Trophoblast cell (in vitro differentiated cells and primary cell): ENCODE results near the gene CHST11.
A peak's percentile ranks its signal among the peaks of the same experiment; 100 is the strongest.

ENCODE experiments used
- DNase-seq, 2 donors: peaks; one replicate each; pipeline ENCODE4 v3.0.0-alpha.2; 2016
- H2AFZ ChIP-seq: 2 replicates; pipeline ENCODE4 v1.6.1; 2013; ENCODE audit warnings: low read length, moderate library complexity, mild to moderate bottlenecking; ENCODE audit not compliant: insufficient read depth, poor library complexity
- H2AK5ac ChIP-seq: 2 replicates; pipeline ENCODE4 v1.6.1; 2013; ENCODE audit warnings: mild to moderate bottlenecking, low read length
- H2BK120ac ChIP-seq: 2 replicates; pipeline ENCODE4 v1.6.1; 2013; ENCODE audit warnings: low read length, mild to moderate bottlenecking, moderate library complexity; ENCODE audit not compliant: insufficient read depth, poor library complexity
- H2BK12ac ChIP-seq: 2 replicates; pipeline ENCODE4 v1.6.1; 2013; ENCODE audit warnings: mild to moderate bottlenecking, low read length, moderate library complexity
- H2BK5ac ChIP-seq: 2 replicates; pipeline ENCODE4 v1.6.1; 2013; ENCODE audit warnings: low read length, low read depth, moderate library complexity, mild to moderate bottlenecking; ENCODE audit not compliant: poor library complexity
- H3K14ac ChIP-seq: 2 replicates; pipeline ENCODE4 v1.6.1; 2013; ENCODE audit warnings: mild to moderate bottlenecking, low read length
- H3K18ac ChIP-seq: 2 replicates; pipeline ENCODE4 v1.6.1; 2013; ENCODE audit warnings: mild to moderate bottlenecking, low read length
- H3K23ac ChIP-seq: 2 replicates; pipeline ENCODE4 v1.6.1; 2013; ENCODE audit warnings: low read length
- H3K27ac ChIP-seq: 2 replicates; pipeline ENCODE4 v1.5.1; 2013; ENCODE audit warnings: low read depth, mild to moderate bottlenecking, inconsistent platforms, low read length, moderate library complexity
- H3K27me3 ChIP-seq: 2 replicates; pipeline ENCODE4 v1.6.1; 2013; ENCODE audit warnings: inconsistent platforms, mild to moderate bottlenecking, low read length, moderate library complexity; ENCODE audit not compliant: insufficient read depth
- H3K36me3 ChIP-seq, 2 experiments: 1 replicate in 1 of 2; 2 replicates in 1 of 2; pipeline ENCODE4 v1.6.1; 2013; ENCODE audit warnings: low read length in 2 of 2, mild to moderate bottlenecking in 2 of 2, moderate library complexity in 1 of 2; ENCODE audit not compliant: insufficient read depth in 2 of 2, control insufficient read depth in 1 of 2
- H3K4ac ChIP-seq: 2 replicates; pipeline ENCODE4 v1.6.1; 2013; ENCODE audit warnings: low read depth, mild to moderate bottlenecking, low read length, moderate library complexity
- H3K4me1 ChIP-seq, 2 experiments: 1 replicate in 1 of 2; 2 replicates in 1 of 2; pipeline ENCODE4 v1.6.1; 2013; ENCODE audit warnings: low read length in 2 of 2, mild to moderate bottlenecking in 2 of 2, moderate library complexity in 1 of 2; ENCODE audit not compliant: insufficient read depth in 2 of 2, control insufficient read depth in 1 of 2
- H3K4me2 ChIP-seq: 2 replicates; pipeline ENCODE4 v1.6.1; 2013; ENCODE audit warnings: inconsistent platforms, mild to moderate bottlenecking, low read length, moderate library complexity
- H3K4me3 ChIP-seq: 2 replicates; pipeline ENCODE4 v1.5.1; 2013; ENCODE audit warnings: mild to moderate bottlenecking, low read depth, low read length, inconsistent platforms
- H3K79me1 ChIP-seq: one replicate; pipeline ENCODE4 v1.6.1; 2013; ENCODE audit warnings: low read length
- H3K79me2 ChIP-seq: 2 replicates; pipeline ENCODE4 v1.6.1; 2013; ENCODE audit warnings: low read length, mild to moderate bottlenecking; ENCODE audit not compliant: control insufficient read depth, insufficient read depth, poor library complexity
- H3K9ac ChIP-seq: 2 replicates; pipeline ENCODE4 v1.6.1; 2013; ENCODE audit warnings: mild to moderate bottlenecking, low read length
- H3K9me3 ChIP-seq: 2 replicates; pipeline ENCODE4 v1.6.1; 2013; ENCODE audit warnings: low read depth, mild to moderate bottlenecking, control low read depth, inconsistent platforms, low read length; ENCODE audit not compliant: insufficient read depth
- H4K12ac ChIP-seq: 2 replicates; pipeline ENCODE4 v1.6.1; 2013; ENCODE audit warnings: low read depth, mild to moderate bottlenecking, low read length, moderate library complexity
- H4K8ac ChIP-seq: 2 replicates; pipeline ENCODE4 v1.6.1; 2013; ENCODE audit warnings: low read depth, mild to moderate bottlenecking, low read length, moderate library complexity
- H4K91ac ChIP-seq: one replicate; pipeline ENCODE4 v1.6.1; 2013; ENCODE audit warnings: low read depth, mild to moderate bottlenecking, low read length, moderate library complexity
- WGBS: extraction: QIAGEN DNeasy Blood & Tissue Kit; methylation state at CpG from one replicate; pipeline ENCODE4 v1.1.7; 2013; ENCODE audit warnings: missing lambda C conversion rate; ENCODE audit not compliant: insufficient read length, insufficient coverage; ENCODE audit errors: extremely low coverage; 5-methylcytosine and 5-hydroxymethylcytosine counted together

CHST11 gene

GRCh38 chr12:104729091-104729490, 272.3 kb downstream of the CHST11 start:
- H3K79me1 ChIP-seq, result peaks cover 2% of the 10 kb centered on the region
- H2BK120ac ChIP-seq, result no peak overlapping the region
- H2BK12ac ChIP-seq, result no peak overlapping the region
- H3K4me2 ChIP-seq, result no peak overlapping the region
- no peak overlapping the region for H3K27ac ChIP-seq
- WGBS, result no CpG with 5 or more reads among the region's 1 CpG
- H3K18ac ChIP-seq, result no peak overlapping the region
- no peaks in the 10 kb centered on the region for H3K27me3 ChIP-seq
- peaks cover 17 to 27% of the 10 kb centered on the region in 2 experiments for H3K4me1 ChIP-seq
- H4K91ac ChIP-seq, result no peak overlapping the region
- H3K23ac ChIP-seq, result no peak overlapping the region
- no peak overlapping the region for H2BK5ac ChIP-seq
- H3K14ac ChIP-seq, result no peak overlapping the region
- H2AK5ac ChIP-seq, result no peak overlapping the region
- H3K79me2 ChIP-seq, result no peaks in the 10 kb centered on the region
- H3K4me3 ChIP-seq, result no peak overlapping the region
- no peak overlapping the region for H4K12ac ChIP-seq
- H3K9me3 ChIP-seq, result no peaks in the 10 kb centered on the region
- H4K8ac ChIP-seq, result no peak overlapping the region
- DNase-seq, result no peak
- H2AFZ ChIP-seq, result no peak overlapping the region
- no peak overlapping the region for H3K4ac ChIP-seq
- no peak overlapping the region for H3K9ac ChIP-seq
- H3K36me3 ChIP-seq, result no peaks in the 10 kb centered on the region

DNA sequence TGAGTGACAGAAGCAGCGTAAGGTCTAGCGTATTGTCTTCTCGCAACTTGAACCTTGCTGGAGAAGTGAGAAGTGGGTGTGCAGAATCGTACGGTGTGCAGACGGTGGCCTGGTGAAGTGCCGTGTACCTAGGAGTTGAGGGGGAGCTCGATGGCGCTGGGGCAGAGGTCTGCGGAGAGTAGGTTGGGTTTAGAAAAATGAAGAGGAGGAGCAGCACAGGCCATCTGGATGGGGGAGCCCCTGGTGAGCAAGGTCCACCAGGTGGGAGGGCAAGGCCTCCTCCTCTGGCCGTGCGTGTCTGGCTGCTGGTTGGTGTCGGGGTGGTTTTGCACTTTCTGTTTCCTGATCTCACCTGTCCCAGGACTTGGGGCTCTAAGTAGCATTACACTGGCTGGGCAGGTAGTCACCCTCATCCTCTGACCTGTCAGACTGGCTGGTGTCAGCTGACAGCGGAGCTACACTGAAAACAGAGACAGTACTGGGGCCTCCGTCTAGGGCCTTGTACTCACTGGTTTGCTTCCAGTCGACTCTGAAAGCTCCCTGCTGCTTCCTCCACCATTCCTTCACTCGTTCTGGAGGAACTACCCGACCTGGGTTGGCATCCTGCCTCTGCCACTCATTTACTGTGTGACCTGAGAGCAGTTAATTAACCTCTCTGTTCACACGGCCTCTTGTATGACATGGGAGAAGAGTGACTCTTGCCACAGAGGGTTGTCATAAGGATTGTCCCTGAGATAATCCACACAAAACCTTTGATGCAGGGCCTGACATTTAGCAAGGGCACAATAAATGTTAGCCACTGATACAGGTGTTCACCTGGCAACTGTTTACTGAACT, 273.1 kb downstream of the CHST11 start:
- H2BK5ac ChIP-seq, result no peak overlapping the region
- H3K79me1 ChIP-seq, result no peaks in the 10 kb centered on the region
- H3K27ac ChIP-seq, result no peak overlapping the region
- no peak overlapping the region for H3K23ac ChIP-seq
- no peak overlapping the region for H4K8ac ChIP-seq
- H3K14ac ChIP-seq, result no peak overlapping the region
- H3K4me2 ChIP-seq, result no peak overlapping the region
- peaks cover 14 to 21% of the 10 kb centered on the region in 2 experiments for H3K4me1 ChIP-seq
- peak overlapping the region; percentile 4 for H4K91ac ChIP-seq
- H2BK120ac ChIP-seq, result no peak overlapping the region
- no peaks in the 10 kb centered on the region for H3K79me2 ChIP-seq
- H2AFZ ChIP-seq, result no peak overlapping the region
- H3K27me3 ChIP-seq, result no peaks in the 10 kb centered on the region
- H4K12ac ChIP-seq, result no peak overlapping the region
- no peak for DNase-seq
- H3K4me3 ChIP-seq, result no peak overlapping the region
- no peak overlapping the region for H3K18ac ChIP-seq
- no peak overlapping the region for H2AK5ac ChIP-seq
- H3K9me3 ChIP-seq, result no peaks in the 10 kb centered on the region
- WGBS, result no CpG with 5 or more reads among the region's 19 CpGs
- no peak overlapping the region for H3K4ac ChIP-seq
- no peak overlapping the region for H2BK12ac ChIP-seq
- H3K9ac ChIP-seq, result no peak overlapping the region
- H3K36me3 ChIP-seq, result no peaks in the 10 kb centered on the region

- Histone ChIP-seq H3K9ac (no peak overlapping the region), H4K91ac (no peak overlapping the region), H3K79me1 (no peaks in the 10 kb centered on the region), H2BK5ac (no peak overlapping the region), H3K27me3 (no peaks in the 10 kb centered on the region), H2AFZ (no peak overlapping the region), H4K8ac (no peak overlapping the region), H2BK120ac (no peak overlapping the region), H2AK5ac (no peak overlapping the region), H3K18ac (no peak overlapping the region), H3K4ac (no peak overlapping the region), H2BK12ac (no peak overlapping the region), H3K4me3 (no peak overlapping the region), H3K4me2 (no peak overlapping the region), H3K4me1 (peaks cover 9 to 16% of the 10 kb centered on the region in 2 experiments), H3K36me3 (no peaks in the 10 kb centered on the region), H4K12ac (no peak overlapping the region), H3K27ac (no peak overlapping the region), H3K9me3 (no peaks in the 10 kb centered on the region), H3K23ac (no peak overlapping the region), H3K14ac (no peak overlapping the region), H3K79me2 (no peaks in the 10 kb centered on the region)
- DNase-seq, result no peak
- WGBS, result no CpG with 5 or more reads among the region's 4 CpGs
Observed at GRCh38 chr12:104730763-104731162, 274.0 kb downstream of the CHST11 start.

DNA sequence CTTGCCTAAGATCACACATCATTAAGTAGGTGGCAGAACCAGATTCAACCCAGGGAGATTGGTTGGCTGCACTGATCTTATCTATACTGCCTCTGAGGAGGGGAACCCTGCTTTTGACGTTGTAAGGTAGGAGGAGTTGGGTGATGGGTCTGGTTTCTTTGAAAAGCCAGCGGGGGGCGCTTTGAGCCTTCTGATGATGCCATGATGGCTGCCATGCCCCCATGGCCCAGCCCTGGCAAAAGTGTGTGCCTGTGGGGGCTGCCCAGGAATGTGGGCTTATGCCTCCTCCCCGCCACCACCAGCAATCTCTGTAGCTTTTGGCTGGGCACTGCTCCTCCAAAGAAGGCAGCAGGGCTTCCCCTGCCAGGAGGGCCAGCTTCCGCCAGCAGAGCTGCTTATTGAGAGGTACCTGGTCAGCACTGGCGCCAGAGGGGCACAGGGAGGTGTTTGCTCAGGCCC, 277.0 kb downstream of the CHST11 start:
- H3K18ac ChIP-seq, result no peak overlapping the region
- no peak for DNase-seq
- H3K4me3 ChIP-seq, result no peak overlapping the region
- no peak overlapping the region for H3K9ac ChIP-seq
- H3K27ac ChIP-seq, result no peak overlapping the region
- H3K14ac ChIP-seq, result no peak overlapping the region
- H3K79me1 ChIP-seq, result peaks cover 4% of the 10 kb centered on the region
- H3K79me2 ChIP-seq, result no peaks in the 10 kb centered on the region
- H3K36me3 ChIP-seq, result no peaks in the 10 kb centered on the region
- no peak overlapping the region for H3K4me2 ChIP-seq
- no peak overlapping the region for H3K23ac ChIP-seq
- no peak overlapping the region for H2AFZ ChIP-seq
- no peak overlapping the region for H2BK5ac ChIP-seq
- no peak overlapping the region for H4K8ac ChIP-seq
- H2BK120ac ChIP-seq, result no peak overlapping the region
- no peak overlapping the region for H2AK5ac ChIP-seq
- H3K27me3 ChIP-seq, result no peaks in the 10 kb centered on the region
- peaks cover 29 to 36% of the 10 kb centered on the region in 2 experiments for H3K4me1 ChIP-seq
- no peak overlapping the region for H4K12ac ChIP-seq
- H4K91ac ChIP-seq, result no peak overlapping the region
- H3K9me3 ChIP-seq, result peaks cover under 1% of the 10 kb centered on the region
- no peak overlapping the region for H3K4ac ChIP-seq
- WGBS, result no CpG with 5 or more reads among the region's 6 CpGs
- no peak overlapping the region for H2BK12ac ChIP-seq
